ENCODE data around the gene NDE1. TPM values are rescaled to one million over a fixed set of nuclear protein-coding genes. Genes with fewer than 3 reads are reported as not detected.

Gene NDE1
- total and polyA plus RNA-seq, 2 of the 8 experiments (the other 6 are each of a cell fraction or from before 2014, with no cell fraction given), result 13.3 to 41.3 TPM

DNA sequence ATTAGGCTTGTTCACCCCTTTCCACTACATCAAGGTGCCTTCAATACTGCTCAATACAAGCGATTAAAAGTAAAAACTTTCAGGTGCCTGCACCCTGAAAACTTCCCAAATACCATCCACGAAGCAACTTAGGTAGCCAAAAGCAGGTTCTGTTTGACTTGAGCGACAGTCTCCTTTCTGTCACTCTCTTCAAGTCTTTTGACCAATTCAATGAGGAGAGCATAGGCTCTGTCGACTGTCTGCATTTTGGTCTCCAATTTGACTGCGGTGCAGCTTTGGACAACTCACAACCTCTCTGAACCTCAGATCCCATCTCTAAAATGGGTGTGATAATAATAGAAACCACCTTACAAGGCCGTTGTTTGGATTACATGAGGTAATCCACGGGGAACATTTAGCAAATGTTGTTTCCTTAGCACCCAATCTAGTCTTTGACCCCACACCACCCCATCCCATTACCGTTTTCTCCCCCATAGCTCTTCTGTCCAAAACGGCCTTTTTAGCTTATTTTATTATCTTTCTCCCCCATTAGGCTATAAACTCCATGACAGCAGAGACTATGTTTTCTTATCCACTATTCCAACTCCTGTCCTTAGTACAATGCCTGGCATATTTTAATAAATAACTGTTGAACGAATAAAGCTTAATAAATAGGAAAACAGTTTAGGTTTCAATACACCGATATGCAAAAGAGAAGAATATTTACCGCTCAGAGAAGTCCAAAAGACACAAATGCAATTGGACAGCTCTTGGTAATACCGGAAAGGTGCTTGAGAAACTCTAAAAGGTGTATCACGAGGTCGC lies 8.1 kb upstream of the NDE1 start:
- FAIRE-seq, result no peak
- H3K9ac ChIP-seq (replicated peaks in 1 of 4; ENCODE audit: extremely low read depth in 1 of 4, low read depth in 3 of 4, low read length in 3 of 4), result peak overlapping the region; percentile 58 to 76 (median 70); a peak in 4 of 7 replicates

More for the DNA sequence above, 8.1 kb upstream of the NDE1 start:
- no peak overlapping the region for H2BK15ac ChIP-seq (ENCODE audit: low read length)
- H3K18ac ChIP-seq (ENCODE audit: extremely low read depth, low read length), result no peak overlapping the region
- H3K27ac ChIP-seq (ENCODE audit: low read depth, low read length), result no peak overlapping the region
- CTCF ChIA-PET (ENCODE audit: partially characterized antibody), result interaction anchor here (1.1 to 1.5 kb wide), 4 partner anchors 9 to 114 kb away, joined by 3 to 4 read pairs (median 3); no protein-coding TSS in a partner anchor
- H3K23me2 ChIP-seq (ENCODE audit: low read depth, low read length), result no peaks in the 10 kb centered on the region
- H3K23ac ChIP-seq (ENCODE audit: insufficient read length), result no peak overlapping the region
- H3K14ac ChIP-seq (ENCODE audit: insufficient read length), result no peak overlapping the region
- H3K79me1 ChIP-seq (ENCODE audit: low read depth, low read length), result no peaks in the 10 kb centered on the region
- H2BK5ac ChIP-seq (ENCODE audit: low read depth, low read length), result no peak overlapping the region
- peaks cover 0 to 8% (median 2%) of the 10 kb centered on the region in 4 experiments; a peak in 3 of 7 replicates for H3K4me1 ChIP-seq (replicated peaks in 1 of 4; ENCODE audit: control insufficient read depth in 3 of 4, insufficient read depth in 4 of 4, low read length in 3 of 4)
- no peak overlapping the region for H4K5ac ChIP-seq (ENCODE audit: insufficient read length, low read depth, low read length)
- POLR2A ChIA-PET (ENCODE audit: partially characterized antibody), result interaction anchor here (0.9 to 1.4 kb wide), 5 partner anchors 8 to 91 kb away, joined by 3 to 4 read pairs (median 3); no protein-coding TSS in a partner anchor
- no peak overlapping the region for H3K56ac ChIP-seq (replicated peaks; ENCODE audit: insufficient read length, low read depth, low read length)
- peak overlapping the region; percentile 68 to 97 (median 82) for H3K4me3 ChIP-seq (ENCODE audit: extremely low read depth in 1 of 4, insufficient read depth in 2 of 4, low read depth in 3 of 4, low read length in 4 of 4)
- DNase-seq (ENCODE audit: low read depth in 1 of 2, low spot score in 2 of 2), result no peak
- no peak overlapping the region for H2BK20ac ChIP-seq (ENCODE audit: low read length)
- H2AK5ac ChIP-seq (ENCODE audit: low read depth, low read length), result no peak overlapping the region
- no peak overlapping the region for H4K8ac ChIP-seq (ENCODE audit: extremely low read depth, insufficient read depth, low read length)
- peaks cover 2 to 15% (median 10%) of the 10 kb centered on the region in 4 experiments; a peak in 6 of 8 replicates for H3K36me3 ChIP-seq (ENCODE audit: control insufficient read depth in 2 of 4, insufficient read depth in 4 of 4, low read length in 3 of 4)
- no peaks in the 10 kb centered on the region for H3K27me3 ChIP-seq (replicated peaks in 1 of 4; ENCODE audit: control insufficient read depth in 3 of 4, extremely low read depth in 1 of 4, insufficient read depth in 3 of 4, low read length in 3 of 4)
- no peaks in the 10 kb centered on the region for H3K9me3 ChIP-seq (ENCODE audit: insufficient read depth in 2 of 2, low read depth in 1 of 2, low read length in 1 of 2)
- peaks cover 0 to 4% of the 10 kb centered on the region in 2 experiments for H4K20me1 ChIP-seq (replicated peaks in 1 of 2; ENCODE audit: control insufficient read depth in 1 of 2, insufficient read depth in 2 of 2, low read length in 2 of 2)
- no peak overlapping the region for H3K4ac ChIP-seq (replicated peaks; ENCODE audit: insufficient read length, low read depth, low read length)
- H2BK120ac ChIP-seq (replicated peaks; ENCODE audit: low read depth, low read length), result no peak overlapping the region
- H2BK12ac ChIP-seq (ENCODE audit: low read depth, low read length), result no peak overlapping the region
- 33% methylated on average over 15 of the region's 15 CpGs; no CpG with 5 or more reads in 1 of the 2 experiments for WGBS, 2 experiments (ENCODE audit: extremely low coverage in 1 of 2, insufficient coverage in 1 of 2, insufficient read length in 1 of 2, insufficient replicate concordance in 2 of 2, low coverage in 1 of 2, low lambda C conversion rate in 2 of 2, missing lambda C conversion rate in 1 of 2)
- peak overlapping the region; percentile 54; the same call in 1 of the 2 replicates for H2AFZ ChIP-seq (ENCODE audit: low read length)
- H3K4me2 ChIP-seq (ENCODE audit: insufficient read depth in 1 of 2, low read depth in 2 of 2, low read length in 2 of 2), result peak overlapping the region; percentile 66 to 85
- no peak overlapping the region for H4K91ac ChIP-seq (replicated peaks; ENCODE audit: insufficient read length, low read length)
- TF ChIP-seq CBX5 (IDR thresholded peaks at IDR 0.05; ENCODE audit: low read depth, low read length) (no peak), CREB1 (IDR thresholded peaks at IDR 0.05) (no peak), RXRA (IDR thresholded peaks at IDR 0.05; ENCODE audit: insufficient read depth, low read depth, low read length) (no peak), PHF8 (conservative IDR thresholded peaks at IDR 0.05; ENCODE audit: low read depth, low read length) (no peak)
- TF ChIP-seq, protein P1, sequence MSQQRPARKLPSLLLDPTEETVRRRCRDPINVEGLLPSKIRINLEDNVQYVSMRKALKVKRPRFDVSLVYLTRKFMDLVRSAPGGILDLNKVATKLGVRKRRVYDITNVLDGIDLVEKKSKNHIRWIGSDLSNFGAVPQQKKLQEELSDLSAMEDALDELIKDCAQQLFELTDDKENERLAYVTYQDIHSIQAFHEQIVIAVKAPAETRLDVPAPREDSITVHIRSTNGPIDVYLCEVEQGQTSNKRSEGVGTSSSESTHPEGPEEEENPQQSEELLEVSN (IDR thresholded peaks at IDR 0.05), result no peak
- peaks cover 5 to 28% of the 10 kb centered on the region in 2 experiments for H3K79me2 ChIP-seq (ENCODE audit: control insufficient read depth in 1 of 2, insufficient read depth in 2 of 2, low read length in 2 of 2)

Data from H1 (cell line).